Measurements from ENCODE around the gene DYSF.

DYSF gene

GRCh38 chr2:71576541-71576940 is 123.2 kb downstream of the DYSF start:
- DNase-seq (ENCODE audit: low spot score) = no peak
- in situ Hi-C loops (cut with MboI; ENCODE audit: low pct_unique_long_range_greater_than_20kb, low sequenced_read_pairs, unreplicated experiment) = no loop called here

DNA sequence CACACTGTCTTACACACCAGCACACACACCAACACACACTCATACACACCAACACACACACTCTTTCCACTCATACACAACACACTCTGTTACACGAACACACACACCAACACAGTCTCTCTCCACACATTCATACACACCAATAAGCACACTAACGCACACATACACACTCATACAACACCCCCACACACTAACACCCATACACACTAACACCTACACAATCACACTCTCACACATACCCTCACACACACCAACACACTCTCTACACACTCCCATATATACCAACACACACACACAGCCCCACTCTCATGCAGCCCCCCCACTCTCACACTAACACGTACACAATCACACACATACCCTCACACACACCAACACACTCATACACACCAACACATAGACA is 123.8 kb downstream of the DYSF start:
- in situ Hi-C loops (cut with MboI; ENCODE audit: low pct_unique_long_range_greater_than_20kb, low sequenced_read_pairs, unreplicated experiment) = no loop called here
- DNase-seq (ENCODE audit: low spot score) = no peak
- TF ChIP-seq CTCF (IDR thresholded peaks at IDR 0.05; ENCODE audit: extremely low read depth, insufficient read depth, missing control alignments) = no peak

More at GRCh38 chr2:71576541-71576940, 123.2 kb downstream of the DYSF start:
- TF ChIP-seq CTCF (IDR thresholded peaks at IDR 0.05; ENCODE audit: extremely low read depth, insufficient read depth, missing control alignments) = no peak

GRCh38 chr2:71578767-71579342 is 125.5 kb downstream of the DYSF start:
- DNase-seq (ENCODE audit: low spot score) = no peak
- no peak for TF ChIP-seq CTCF (IDR thresholded peaks at IDR 0.05; ENCODE audit: extremely low read depth, insufficient read depth, missing control alignments)
- in situ Hi-C loops (cut with MboI; ENCODE audit: low pct_unique_long_range_greater_than_20kb, low sequenced_read_pairs, unreplicated experiment) = no loop called here

DNA sequence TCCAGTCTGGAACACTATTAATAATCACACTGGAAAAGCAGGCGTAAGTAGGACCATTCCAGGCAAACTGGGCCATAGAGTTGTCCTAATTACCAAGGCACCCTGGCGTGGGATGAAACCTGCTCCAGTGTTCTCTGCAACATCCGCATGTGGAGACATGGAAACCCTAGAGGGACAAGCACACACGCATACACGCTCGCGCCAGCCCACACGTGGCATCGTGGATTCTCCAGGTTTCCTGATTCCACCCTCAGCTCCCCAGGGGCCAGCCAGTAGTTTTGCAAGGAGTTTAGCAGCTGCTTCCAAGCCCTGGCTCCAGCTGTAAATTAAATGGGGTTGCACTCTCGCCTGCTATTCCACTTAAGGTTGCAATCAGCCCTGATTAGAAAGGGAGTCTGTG is 127.7 kb downstream of the DYSF start:
- in situ Hi-C loops (cut with MboI; ENCODE audit: low pct_unique_long_range_greater_than_20kb, low sequenced_read_pairs, unreplicated experiment) = no loop called here
- DNase-seq (ENCODE audit: low spot score) = no peak
- TF ChIP-seq CTCF (IDR thresholded peaks at IDR 0.05; ENCODE audit: extremely low read depth, insufficient read depth, missing control alignments) = no peak

GRCh38 chr2:71583876-71584275 is 130.5 kb downstream of the DYSF start:
- DNase-seq (ENCODE audit: low spot score) = no peak
- in situ Hi-C loops (cut with MboI; ENCODE audit: low pct_unique_long_range_greater_than_20kb, low sequenced_read_pairs, unreplicated experiment) = no loop called here
- no peak for TF ChIP-seq CTCF (IDR thresholded peaks at IDR 0.05; ENCODE audit: extremely low read depth, insufficient read depth, missing control alignments)

DNA sequence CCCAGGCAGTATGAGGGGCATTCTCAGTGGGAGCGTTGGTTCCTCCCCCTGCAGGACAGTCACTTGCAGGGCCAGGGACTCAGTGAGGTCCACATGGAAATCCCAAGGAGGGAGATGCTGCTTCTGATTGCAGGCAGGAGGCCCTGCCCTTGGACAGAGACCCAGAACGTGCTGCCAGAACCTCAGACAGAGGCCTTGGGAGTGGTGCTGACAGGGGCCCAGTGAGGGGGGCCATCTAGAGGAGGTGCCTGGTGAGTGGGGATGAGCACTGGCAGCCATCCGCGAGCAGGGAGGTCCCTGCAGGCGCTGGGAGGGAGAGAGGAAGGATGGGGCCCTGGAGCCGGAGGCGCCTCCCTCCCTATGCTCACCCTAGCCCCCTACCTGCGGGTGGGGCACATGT is 133.1 kb downstream of the DYSF start:
- in situ Hi-C loops (cut with MboI; ENCODE audit: low pct_unique_long_range_greater_than_20kb, low sequenced_read_pairs, unreplicated experiment) = no loop called here
- TF ChIP-seq CTCF (IDR thresholded peaks at IDR 0.05; ENCODE audit: extremely low read depth, insufficient read depth, missing control alignments) = no peak
- no peak for DNase-seq (ENCODE audit: low spot score)

Data from GM13977 (cell line).